GM18526 (cell line): ENCODE measurements around the gene TUBGCP5.
A peak's percentile ranks its signal among the peaks of the same experiment; 100 is the strongest.

Experiments used
- POLR2A ChIP-seq: IDR thresholded peaks from 3 replicates; pipeline ENCODE4 v1.6.1; 2011; ENCODE audit not compliant: insufficient read length; ENCODE audit errors: extremely low read depth

TUBGCP5 gene

GRCh38 chr15:23039143-23039916, at the start of gene TUBGCP5:
TSS of gene TUBGCP5 (minus strand) at chr15:23039569. CDS start at chr15:23039543, 26 bp downstream.
- peak; percentile 96 for TF ChIP-seq POLR2A

- no peak for TF ChIP-seq POLR2A
These were observed 43.7 kb upstream of the TUBGCP5 start for GRCh38 chr15:23083115-23083514.

GRCh38 chr15:23081271-23081670, 41.9 kb upstream of the TUBGCP5 start:
- no peak for TF ChIP-seq POLR2A

- no peak for TF ChIP-seq POLR2A
These were observed 40.4 kb upstream of the TUBGCP5 start for GRCh38 chr15:23079766-23080165.

- no peak for TF ChIP-seq POLR2A
These were observed 36.6 kb upstream of the TUBGCP5 start for GRCh38 chr15:23075927-23076326.

GRCh38 chr15:23074684-23075083, 35.3 kb upstream of the TUBGCP5 start:
- no peak for TF ChIP-seq POLR2A

GRCh38 chr15:23073890-23074646, 34.7 kb upstream of the TUBGCP5 start:
- no peak for TF ChIP-seq POLR2A

- no peak for TF ChIP-seq POLR2A
These were observed 33.3 kb upstream of the TUBGCP5 start for GRCh38 chr15:23072633-23073032.

GRCh38 chr15:23069496-23070166, 30.3 kb upstream of the TUBGCP5 start:
- TF ChIP-seq POLR2A = no peak

- TF ChIP-seq POLR2A = no peak
These were observed 28.0 kb upstream of the TUBGCP5 start for GRCh38 chr15:23067416-23067815.

GRCh38 chr15:23065836-23066235, 26.5 kb upstream of the TUBGCP5 start:
- no peak for TF ChIP-seq POLR2A

- no peak for TF ChIP-seq POLR2A
These were observed 24.8 kb upstream of the TUBGCP5 start for GRCh38 chr15:23064156-23064555.

- TF ChIP-seq POLR2A = no peak
These were observed 18.3 kb upstream of the TUBGCP5 start for GRCh38 chr15:23057707-23058106.

GRCh38 chr15:23055316-23055715, 15.9 kb upstream of the TUBGCP5 start:
- no peak for TF ChIP-seq POLR2A

- TF ChIP-seq POLR2A = no peak
These were observed 13.2 kb upstream of the TUBGCP5 start for GRCh38 chr15:23052522-23052921.

GRCh38 chr15:23050708-23051107, 11.3 kb upstream of the TUBGCP5 start:
- no peak for TF ChIP-seq POLR2A
